ENCODE measurements around the gene ASXL1. TPM values are rescaled to one million over a fixed set of nuclear protein-coding genes. Genes with fewer than 3 reads are reported as not detected.

The ASXL1 gene
- total RNA-seq, 1 experiment from 2014 or later, result 52.2 TPM

DNA sequence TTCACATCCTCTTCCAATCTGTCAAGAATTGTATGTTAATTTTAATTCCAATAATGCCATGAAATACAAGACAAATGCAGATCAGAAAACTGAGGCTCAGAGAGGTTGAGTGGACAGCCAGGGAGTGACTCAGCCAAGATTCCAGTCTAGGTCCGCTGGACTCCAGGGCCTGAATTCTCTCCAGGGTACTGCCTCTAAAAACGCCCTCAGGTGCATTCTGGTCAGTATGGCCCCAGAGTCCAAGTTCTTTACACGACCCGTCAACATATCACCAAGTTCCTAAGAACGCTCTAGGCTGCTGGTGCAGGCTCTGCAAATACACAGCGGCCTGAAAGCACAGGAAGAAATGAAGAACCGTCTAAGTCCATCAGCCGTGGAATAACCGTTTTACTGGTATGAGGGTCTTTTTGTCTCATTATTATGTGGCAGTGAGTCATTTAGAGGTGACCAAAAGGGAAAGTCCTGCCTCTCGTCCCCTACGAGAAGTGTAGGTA lies 709 bp upstream of the ASXL1 start:
- intact Hi-C loops (cut with micrococcal nuclease), result no loop called here
- BruUV-seq (replicated peaks), result TSS peak; percentile 90
- ChIA-PET CTCF (no interaction called here), RAD21 (ENCODE audit: low non-redundant PET in 1 of 2, low total read pairs in 2 of 2, uncharacterized antibody in 2 of 2, unreplicated experiment in 2 of 2) (no interaction called here), POLR2A (interaction anchor here (1.1 kb wide), 1 partner anchor 10 kb away, joined by 4 read pairs; no protein-coding TSS in a partner anchor)
- Histone ChIP-seq H3K4me3 (replicated peaks in 1 of 2; ENCODE audit: low read depth in 1 of 2, low read length in 2 of 2) (peak overlapping the region; percentile 73 to 88), H4K20me1 (ENCODE audit: insufficient read depth) (0 out of 2 replicates have a peak, but pooled peaks cover 4% of the 10 kb centered on the region), H3K36me3 (ENCODE audit: control insufficient read depth in 1 of 2, insufficient read depth in 2 of 2, low read length in 2 of 2) (no peaks in the 10 kb centered on the region), H3K9me3 (ENCODE audit: control insufficient read depth in 1 of 2, insufficient read depth in 1 of 2, low read depth in 1 of 2, low read length in 2 of 2) (no peaks in the 10 kb centered on the region), H3K27me3 (ENCODE audit: insufficient read depth, low read length) (no peaks in the 10 kb centered on the region), H2AFZ (ENCODE audit: low read depth, low read length, poor library complexity, severe bottlenecking) (no peak overlapping the region), H3K4me1 (ENCODE audit: control insufficient read depth in 1 of 2, insufficient read depth in 2 of 2, low read length in 2 of 2) (peaks cover 39 to 47% of the 10 kb centered on the region in 2 experiments), H3K4me2 (ENCODE audit: low read length) (peak overlapping the region; percentile 90), H3K9ac (ENCODE audit: low read length) (peak overlapping the region; percentile 85), H3K79me2 (ENCODE audit: insufficient read depth, low read length) (peaks cover 37% of the 10 kb centered on the region), H3K27ac (ENCODE audit: low read depth, low read length) (peak overlapping the region; percentile 92), H3K9me2 (ENCODE audit: insufficient read depth) (no peaks in the 10 kb centered on the region)
- ATAC-seq (peak; percentile 13), DNase-seq (ENCODE audit: low read depth, low spot score) (peak; percentile 15)
- TF ChIP-seq SP1 (IDR thresholded peaks at IDR 0.05; ENCODE audit: low read depth), result no peak
- no peak for TF ChIP-seq EGR1 (IDR thresholded peaks at IDR 0.05; ENCODE audit: low read depth)

DNA sequence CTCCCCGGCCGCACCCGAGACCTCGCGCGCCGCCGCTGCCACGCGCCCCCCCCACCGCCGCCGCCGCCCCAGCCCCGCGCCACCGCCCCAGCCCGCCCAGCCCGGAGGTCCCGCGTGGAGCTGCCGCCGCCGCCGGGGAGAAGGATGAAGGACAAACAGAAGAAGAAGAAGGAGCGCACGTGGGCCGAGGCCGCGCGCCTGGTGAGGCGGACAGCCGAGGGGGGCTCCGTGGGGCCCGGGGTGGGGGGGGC lies 426 bp downstream of the ASXL1 start:
- 0 out of 2 replicates have a peak, but pooled peaks cover 4% of the 10 kb centered on the region for H4K20me1 ChIP-seq (ENCODE audit: insufficient read depth)
- BruUV-seq (replicated peaks), result no TSS peak
- peak overlapping the region; percentile 92 for H3K27ac ChIP-seq (ENCODE audit: low read depth, low read length)
- peak overlapping the region; percentile 78 for H3K4me2 ChIP-seq (ENCODE audit: low read length)
- ChIA-PET CTCF (no interaction called here), POLR2A (no interaction called here), RAD21 (ENCODE audit: low non-redundant PET in 1 of 2, low total read pairs in 2 of 2, uncharacterized antibody in 2 of 2, unreplicated experiment in 2 of 2) (interaction anchor here in 1 of 2 experiments (0.6 kb wide), 1 partner anchor 11 kb away, joined by 3 read pairs; no protein-coding TSS in a partner anchor)
- no peaks in the 10 kb centered on the region for H3K9me3 ChIP-seq (ENCODE audit: control insufficient read depth in 1 of 2, insufficient read depth in 1 of 2, low read depth in 1 of 2, low read length in 2 of 2)
- H2AFZ ChIP-seq (ENCODE audit: low read depth, low read length, poor library complexity, severe bottlenecking), result no peak overlapping the region
- TF ChIP-seq SRF (IDR thresholded peaks at IDR 0.05; ENCODE audit: low read depth) (no peak), CTCF (IDR thresholded peaks at IDR 0.05 in 2 of 3, conservative IDR thresholded peaks at IDR 0.05 in 1 of 3; ENCODE audit: borderline replicate concordance in 1 of 3, insufficient read depth in 1 of 3, low read depth in 2 of 3, low read length in 2 of 3) (no peak), ZFX (IDR thresholded peaks at IDR 0.05) (peak; percentile 16; the same call in 1 of the 2 replicates), EZH2 (IDR thresholded peaks at IDR 0.05) (no peak), YY1 (IDR thresholded peaks at IDR 0.05; ENCODE audit: extremely low read depth, insufficient replicate concordance, low read depth, low read length) (no peak), SP1 (IDR thresholded peaks at IDR 0.05; ENCODE audit: low read depth) (no peak), POLR2AphosphoS5 (IDR thresholded peaks at IDR 0.05; ENCODE audit: low read depth, low read length) (no peak; the same call in 1 of the 2 replicates), SIN3A (IDR thresholded peaks at IDR 0.05; ENCODE audit: low read depth) (no peak; the same call in 1 of the 2 replicates), FOSL1 (IDR thresholded peaks at IDR 0.05; ENCODE audit: low read depth) (no peak)
- peaks cover 48% of the 10 kb centered on the region for H3K79me2 ChIP-seq (ENCODE audit: insufficient read depth, low read length)
- H3K27me3 ChIP-seq (ENCODE audit: insufficient read depth, low read length), result no peaks in the 10 kb centered on the region
- peak overlapping the region; percentile 88 to 92 for H3K4me3 ChIP-seq (replicated peaks in 1 of 2; ENCODE audit: low read depth in 1 of 2, low read length in 2 of 2)
- no peak for ATAC-seq
- H3K36me3 ChIP-seq (ENCODE audit: control insufficient read depth in 1 of 2, insufficient read depth in 2 of 2, low read length in 2 of 2), result no peaks in the 10 kb centered on the region
- peak overlapping the region; percentile 85 for H3K9ac ChIP-seq (ENCODE audit: low read length)
- no peak for DNase-seq (ENCODE audit: low read depth, low spot score)
- no peaks in the 10 kb centered on the region for H3K9me2 ChIP-seq (ENCODE audit: insufficient read depth)
- peaks cover 39 to 47% of the 10 kb centered on the region in 2 experiments for H3K4me1 ChIP-seq (ENCODE audit: control insufficient read depth in 1 of 2, insufficient read depth in 2 of 2, low read length in 2 of 2)
- intact Hi-C loops (cut with micrococcal nuclease), result loop anchor here (2.0 kb wide), 1 partner anchor 126 kb away; no protein-coding TSS in a partner anchor
